ENCODE results near the gene ZBTB20.

The ZBTB20 gene

DNA sequence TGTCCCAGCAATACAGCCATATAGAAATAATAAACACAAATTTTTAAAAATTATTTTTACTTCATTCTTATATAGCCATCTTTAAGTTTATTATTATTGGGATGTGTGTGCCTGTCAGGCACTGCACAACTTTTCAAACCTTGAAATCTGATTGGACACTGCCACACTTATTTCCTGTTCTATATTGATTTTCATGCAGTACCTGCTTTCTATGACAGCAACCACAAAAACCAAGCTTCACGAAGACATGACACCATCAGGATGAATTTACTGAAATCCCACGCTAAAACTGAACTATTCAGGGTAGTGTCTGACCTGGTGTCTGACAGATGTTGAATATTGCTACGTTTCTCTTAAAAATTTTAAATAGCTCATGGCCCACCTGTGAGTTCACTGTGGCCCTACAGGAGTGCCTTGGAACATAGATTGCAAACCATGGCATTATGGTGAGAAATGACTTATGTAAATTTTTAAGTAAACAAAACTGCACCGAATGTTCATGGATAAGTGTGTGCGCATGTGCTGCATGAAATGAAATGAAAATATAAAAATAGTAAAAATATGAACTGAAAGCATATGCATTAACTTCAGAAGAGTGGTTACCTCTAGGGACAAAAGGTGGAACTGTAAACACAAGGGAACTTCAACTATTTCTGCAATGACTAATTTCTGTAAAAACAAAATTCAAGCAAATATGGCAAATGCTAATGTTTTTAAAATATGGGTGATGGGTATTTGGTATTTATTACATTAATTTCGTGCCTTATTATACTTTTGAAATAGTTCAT lies 152.3 kb downstream of the ZBTB20 start:
- peaks cover 9 to 18% of the 10 kb centered on the region in 2 donors for H3K36me3 Mint-ChIP-seq
- H3K4me3 Mint-ChIP-seq: no peak overlapping the region
- H3K9me3 Mint-ChIP-seq: peaks cover 18 to 20% of the 10 kb centered on the region in 2 donors
- DNase-seq: no peak
- peaks cover 0 to 6% of the 10 kb centered on the region in 2 donors for H3K4me1 Mint-ChIP-seq
- H3K27ac Mint-ChIP-seq: no peak overlapping the region
- peak in 1 of 2 donors; percentile 31 for ATAC-seq (replicated peaks)
- H3K27me3 Mint-ChIP-seq: no peaks in the 10 kb centered on the region

DNA sequence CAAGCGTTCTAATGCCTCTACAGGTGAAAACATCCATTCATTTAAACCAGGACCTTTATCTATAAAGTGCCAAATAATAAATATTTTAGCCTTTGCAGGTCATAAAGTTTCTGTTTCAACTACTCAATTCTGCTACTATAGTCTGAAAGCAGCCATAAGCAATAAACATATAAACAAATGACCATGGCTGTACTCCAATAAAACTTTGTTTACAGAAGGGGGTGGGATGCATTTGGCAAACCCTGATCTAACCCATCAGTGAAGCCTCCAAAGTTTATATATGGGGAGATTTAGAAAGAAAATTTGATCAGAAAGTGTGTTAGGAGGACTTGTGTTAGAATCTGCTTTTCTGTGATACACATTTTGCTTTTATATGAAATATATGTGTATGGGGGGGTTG lies 161.3 kb downstream of the ZBTB20 start:
- H3K27me3 Mint-ChIP-seq: no peaks in the 10 kb centered on the region
- H3K27ac Mint-ChIP-seq: no peak overlapping the region
- H3K36me3 Mint-ChIP-seq: peaks cover 2 to 5% of the 10 kb centered on the region in 2 donors
- peaks cover 4 to 7% of the 10 kb centered on the region in 2 donors for H3K9me3 Mint-ChIP-seq
- H3K4me1 Mint-ChIP-seq: peaks cover 0 to 8% of the 10 kb centered on the region in 2 donors
- H3K4me3 Mint-ChIP-seq: no peak overlapping the region
- DNase-seq (no peak), ATAC-seq (replicated peaks) (no peak)

DNA sequence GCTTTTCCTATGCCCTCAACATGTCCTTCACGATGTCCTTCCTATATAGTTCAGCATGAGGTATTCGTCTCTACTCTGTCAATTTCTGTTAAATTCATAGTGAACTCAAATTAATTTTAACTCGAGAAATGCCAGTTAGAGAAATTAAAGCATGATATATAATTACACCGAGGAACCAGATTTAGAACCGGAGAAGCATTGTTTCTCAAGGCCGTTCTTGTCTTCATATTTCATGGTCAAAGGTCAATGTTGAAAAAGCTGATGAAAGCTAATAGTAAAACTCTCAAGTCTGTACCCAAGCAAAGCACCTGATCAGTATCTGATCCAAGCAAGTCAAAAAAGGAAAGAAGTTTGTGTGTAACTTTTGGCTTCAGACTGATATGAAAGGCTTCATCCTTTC lies 163.8 kb downstream of the ZBTB20 start:
- Mint-ChIP-seq H3K36me3 (no peaks in the 10 kb centered on the region), H3K4me1 (peaks cover 0 to 8% of the 10 kb centered on the region in 2 donors), H3K4me3 (no peak overlapping the region), H3K27ac (no peak overlapping the region), H3K9me3 (peaks cover 0 to 2% of the 10 kb centered on the region in 2 donors), H3K27me3 (no peaks in the 10 kb centered on the region)
- DNase-seq (no peak), ATAC-seq (replicated peaks) (no peak)

DNA sequence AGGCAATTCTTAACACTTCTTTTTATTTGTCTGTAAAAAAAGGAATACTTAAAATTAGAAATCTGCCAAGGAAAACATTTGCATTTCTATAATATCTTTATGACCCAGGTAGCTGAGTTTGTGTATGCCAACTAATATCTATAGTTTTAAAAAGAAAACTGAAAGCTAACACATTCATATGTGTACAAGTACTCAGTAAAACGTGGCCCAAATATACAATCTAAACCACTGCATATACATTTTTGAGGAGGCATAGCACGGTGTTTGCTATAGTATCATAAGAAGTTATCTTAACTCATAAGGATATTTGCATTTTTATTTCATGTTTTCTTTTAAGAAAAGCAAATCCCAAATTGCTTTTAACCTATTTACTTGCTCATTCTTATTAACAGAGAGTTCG lies 172.7 kb downstream of the ZBTB20 start:
- H3K4me3 Mint-ChIP-seq: no peak overlapping the region
- ATAC-seq (replicated peaks): peak in 1 of 2 donors; percentile 31
- DNase-seq: no peak
- peaks cover 0 to 11% of the 10 kb centered on the region in 2 donors for H3K36me3 Mint-ChIP-seq
- peaks cover 0 to 2% of the 10 kb centered on the region in 2 donors for H3K4me1 Mint-ChIP-seq
- no peak overlapping the region for H3K27ac Mint-ChIP-seq
- no peaks in the 10 kb centered on the region for H3K27me3 Mint-ChIP-seq
- H3K9me3 Mint-ChIP-seq: no peaks in the 10 kb centered on the region

DNA sequence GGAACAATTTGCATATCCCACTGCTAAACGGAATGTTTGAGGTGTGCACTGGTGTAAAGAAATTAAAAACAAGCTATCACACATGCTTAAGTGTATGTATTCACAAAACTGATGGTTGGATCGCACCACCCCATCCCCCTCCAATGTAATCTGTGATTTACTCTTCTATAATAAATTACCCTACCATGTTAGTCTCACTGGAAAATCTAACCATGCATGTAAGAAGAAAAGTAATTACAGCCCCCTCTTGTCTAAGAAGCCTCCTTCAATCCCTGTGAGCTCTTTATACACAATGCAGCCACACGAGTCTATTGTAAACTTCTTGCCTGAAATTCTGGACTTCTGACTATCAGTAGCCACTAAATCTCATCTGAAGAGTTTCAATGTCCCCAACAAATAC lies 173.6 kb downstream of the ZBTB20 start:
- Mint-ChIP-seq H3K4me1 (peaks cover 0 to 2% of the 10 kb centered on the region in 2 donors), H3K4me3 (no peak overlapping the region), H3K9me3 (no peaks in the 10 kb centered on the region), H3K27me3 (no peaks in the 10 kb centered on the region), H3K36me3 (peaks cover 0 to 11% of the 10 kb centered on the region in 2 donors), H3K27ac (no peak overlapping the region)
- DNase-seq (no peak), ATAC-seq (replicated peaks) (no peak)

DNA sequence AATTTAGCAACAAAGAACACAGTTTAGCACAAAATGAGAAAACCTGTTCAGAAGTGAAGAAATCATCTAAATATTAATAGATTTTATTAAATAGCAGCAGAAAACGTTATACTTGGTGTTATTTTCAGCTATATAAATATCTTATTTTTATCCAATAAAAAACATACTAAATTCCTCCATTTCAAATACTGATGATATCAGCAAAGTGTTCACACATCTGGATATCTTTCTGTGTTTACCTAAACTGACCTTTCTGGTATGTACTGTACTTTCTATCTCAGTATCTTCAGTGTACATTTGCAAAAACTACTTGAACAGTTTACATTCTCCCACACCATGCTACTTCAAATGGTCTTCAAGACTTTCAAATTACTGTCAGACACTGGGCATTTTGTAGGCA lies 179.9 kb downstream of the ZBTB20 start:
- no peak overlapping the region for H3K27ac Mint-ChIP-seq
- peaks cover 0 to 2% of the 10 kb centered on the region in 2 donors for H3K4me1 Mint-ChIP-seq
- no peak overlapping the region for H3K4me3 Mint-ChIP-seq
- ATAC-seq (replicated peaks): no peak
- no peaks in the 10 kb centered on the region for H3K9me3 Mint-ChIP-seq
- H3K27me3 Mint-ChIP-seq: no peaks in the 10 kb centered on the region
- H3K36me3 Mint-ChIP-seq: peaks cover 7 to 14% of the 10 kb centered on the region in 2 donors
- no peak for DNase-seq

DNA sequence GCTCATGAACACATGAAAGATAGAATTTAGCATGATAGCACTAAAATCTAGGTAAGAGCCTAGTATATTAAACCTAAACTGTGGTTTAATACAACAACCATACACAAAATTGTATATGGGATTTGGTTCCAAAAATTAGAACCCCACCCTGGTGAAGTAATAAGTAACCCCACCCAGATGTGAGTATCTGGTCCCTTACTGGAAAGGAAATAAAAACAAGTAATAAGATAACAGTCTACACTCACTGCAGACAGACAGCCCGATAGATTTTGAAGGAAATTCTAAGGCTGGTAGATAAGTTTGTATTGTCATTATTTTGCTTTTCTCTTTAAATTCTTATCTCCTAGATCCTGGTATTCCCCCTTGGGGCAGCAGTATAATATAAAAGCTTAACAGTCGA lies 184.9 kb downstream of the ZBTB20 start:
- no peak overlapping the region for H3K27ac Mint-ChIP-seq
- no peaks in the 10 kb centered on the region for H3K27me3 Mint-ChIP-seq
- H3K4me1 Mint-ChIP-seq: peaks cover 3 to 12% of the 10 kb centered on the region in 2 donors
- H3K9me3 Mint-ChIP-seq: no peaks in the 10 kb centered on the region
- no peak for DNase-seq
- H3K36me3 Mint-ChIP-seq: peaks cover 9% of the 10 kb centered on the region in 2 donors
- no peak for ATAC-seq (replicated peaks)
- H3K4me3 Mint-ChIP-seq: no peak overlapping the region

DNA sequence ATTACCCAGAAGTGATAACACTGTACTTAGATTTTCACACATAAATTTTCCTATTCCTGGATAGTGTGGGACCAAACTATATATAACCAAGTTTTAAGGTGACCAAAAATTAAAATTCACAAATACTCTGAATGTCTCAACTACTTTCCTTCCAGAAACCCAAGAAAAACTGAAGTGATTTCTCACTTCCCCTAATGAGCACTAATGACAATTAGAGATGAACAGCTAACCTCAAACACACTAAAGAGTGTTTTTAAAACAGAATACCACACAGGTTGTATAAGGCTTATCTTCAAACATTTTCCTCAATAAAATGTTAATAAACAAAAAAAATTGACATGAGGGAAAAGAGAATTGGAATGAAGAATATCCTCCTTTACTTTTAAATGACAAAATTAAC lies 188.2 kb downstream of the ZBTB20 start:
- Mint-ChIP-seq H3K36me3 (peaks cover 14 to 21% of the 10 kb centered on the region in 2 donors), H3K9me3 (peaks cover 3 to 4% of the 10 kb centered on the region in 2 donors), H3K27me3 (no peaks in the 10 kb centered on the region), H3K4me1 (peaks cover 3 to 12% of the 10 kb centered on the region in 2 donors), H3K27ac (no peak overlapping the region), H3K4me3 (no peak overlapping the region)
- ATAC-seq (replicated peaks) (peak in 1 of 2 donors; percentile 34), DNase-seq (no peak)

DNA sequence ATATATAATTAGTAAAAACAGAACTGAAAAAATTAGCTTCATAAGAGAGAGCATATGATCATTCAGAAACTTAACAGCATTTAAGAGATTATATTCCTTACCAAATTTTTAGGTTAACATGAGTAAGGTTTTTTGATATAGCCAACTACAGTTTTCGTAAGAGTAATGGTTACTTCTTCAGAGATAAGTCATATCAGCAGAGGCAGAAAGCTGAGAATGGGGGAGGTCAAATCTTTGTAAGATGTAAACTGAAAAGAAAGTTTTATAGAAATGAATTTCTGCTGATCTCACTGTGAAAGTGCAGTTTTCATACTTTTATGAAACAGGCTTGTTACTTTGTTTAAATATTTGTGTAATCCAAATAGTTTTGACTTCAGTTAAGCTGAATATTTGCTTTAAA lies 193.3 kb downstream of the ZBTB20 start:
- no peak overlapping the region for H3K27ac Mint-ChIP-seq
- H3K27me3 Mint-ChIP-seq: no peaks in the 10 kb centered on the region
- DNase-seq (no peak), ATAC-seq (replicated peaks) (no peak)
- H3K4me1 Mint-ChIP-seq: peaks cover 0 to 6% of the 10 kb centered on the region in 2 donors
- H3K36me3 Mint-ChIP-seq: peaks cover 27 to 47% of the 10 kb centered on the region in 2 donors
- peaks cover 10 to 16% of the 10 kb centered on the region in 2 donors for H3K9me3 Mint-ChIP-seq
- no peak overlapping the region for H3K4me3 Mint-ChIP-seq

DNA sequence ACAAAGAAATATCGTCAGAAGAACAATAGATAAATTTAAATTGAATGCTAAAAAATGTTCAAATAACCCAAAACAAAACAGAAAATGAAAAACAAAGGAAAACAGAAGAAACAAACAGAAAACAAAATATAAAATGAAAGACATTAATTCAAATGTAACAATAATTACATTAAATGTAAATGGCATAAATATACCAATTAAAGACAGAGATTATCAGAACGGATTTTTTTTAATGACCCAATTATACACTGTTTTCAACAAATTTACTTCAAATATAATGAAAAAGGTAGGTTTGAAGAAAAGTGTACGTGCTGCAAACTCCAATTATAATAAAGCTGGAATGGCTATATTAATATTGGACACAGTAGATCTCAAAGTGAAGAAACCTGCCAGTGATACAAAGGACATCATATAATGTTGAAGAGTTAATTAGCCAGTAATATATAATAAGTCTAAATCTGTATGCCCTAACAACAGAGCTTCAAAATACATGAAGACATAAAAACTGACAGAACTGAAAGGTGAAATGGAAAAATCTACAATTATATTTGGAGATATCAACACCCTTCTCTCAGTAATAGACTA lies 193.8 kb downstream of the ZBTB20 start:
- no peaks in the 10 kb centered on the region for H3K27me3 Mint-ChIP-seq
- ATAC-seq (replicated peaks) (no peak), DNase-seq (no peak)
- H3K27ac Mint-ChIP-seq: no peak overlapping the region
- H3K36me3 Mint-ChIP-seq: peaks cover 27 to 47% of the 10 kb centered on the region in 2 donors
- peak overlapping the region in 1 of 2 donors; percentile 39 for H3K4me3 Mint-ChIP-seq
- peaks cover 0 to under 1% of the 10 kb centered on the region in 2 donors for H3K4me1 Mint-ChIP-seq
- peaks cover 10 to 16% of the 10 kb centered on the region in 2 donors for H3K9me3 Mint-ChIP-seq

DNA sequence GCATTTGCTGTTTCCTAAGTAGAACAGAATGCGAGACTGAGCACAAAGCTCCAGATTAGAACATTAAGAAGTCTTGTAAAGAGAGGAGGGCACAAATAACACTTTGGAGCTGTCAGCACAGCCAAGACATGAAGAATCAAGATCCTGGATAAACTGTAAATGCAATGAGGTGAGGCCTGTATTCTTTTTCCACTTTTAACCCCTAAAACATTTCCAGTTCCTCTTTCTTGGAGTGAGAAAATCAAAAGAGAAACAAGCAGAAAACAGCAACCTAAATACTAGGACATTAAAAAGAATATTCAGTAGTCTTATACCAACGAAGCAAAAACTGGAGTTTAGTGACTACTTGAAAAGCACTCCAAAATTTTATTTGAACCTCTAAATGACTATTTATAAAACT lies 204.3 kb downstream of the ZBTB20 start:
- Mint-ChIP-seq H3K27ac (no peak overlapping the region), H3K27me3 (no peaks in the 10 kb centered on the region), H3K36me3 (peaks cover 9 to 28% of the 10 kb centered on the region in 2 donors), H3K4me1 (peaks cover 5% of the 10 kb centered on the region in 2 donors), H3K4me3 (no peak overlapping the region), H3K9me3 (peaks cover 4 to 5% of the 10 kb centered on the region in 2 donors)
- no peak for DNase-seq
- ATAC-seq (replicated peaks): peak; percentile 33 to 43

DNA sequence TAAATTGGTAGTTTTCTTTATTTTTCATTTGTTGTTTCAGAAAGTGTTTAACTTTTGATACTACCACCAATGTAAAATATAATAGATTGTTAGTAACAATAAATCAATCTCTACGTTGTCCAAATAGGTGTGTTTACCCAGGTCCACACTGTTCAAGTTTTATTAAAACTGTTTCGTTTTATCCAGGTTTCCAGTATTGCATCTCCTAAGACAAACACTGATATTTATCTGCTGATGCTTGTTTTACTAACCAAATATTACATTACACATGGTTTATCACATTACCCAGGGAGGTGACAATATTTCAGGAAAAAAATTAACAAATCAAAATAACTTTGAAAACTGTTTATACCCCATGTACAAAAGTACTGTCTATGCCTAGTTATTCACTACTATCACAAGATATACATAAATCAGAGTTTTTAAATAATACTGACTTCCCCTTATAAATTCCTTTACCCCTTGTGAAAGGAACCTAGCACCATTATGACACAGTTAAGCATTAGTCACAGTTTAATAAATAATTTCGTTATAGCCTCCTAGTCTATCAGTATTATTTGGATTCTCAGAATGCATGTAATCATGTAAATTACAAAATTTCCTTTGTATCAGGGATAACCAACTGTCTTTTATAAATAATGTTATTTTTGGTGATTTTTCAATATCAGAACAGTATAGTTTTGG lies 205.3 kb downstream of the ZBTB20 start:
- H3K27me3 Mint-ChIP-seq: no peaks in the 10 kb centered on the region
- H3K36me3 Mint-ChIP-seq: peaks cover 10 to 25% of the 10 kb centered on the region in 2 donors

DNA sequence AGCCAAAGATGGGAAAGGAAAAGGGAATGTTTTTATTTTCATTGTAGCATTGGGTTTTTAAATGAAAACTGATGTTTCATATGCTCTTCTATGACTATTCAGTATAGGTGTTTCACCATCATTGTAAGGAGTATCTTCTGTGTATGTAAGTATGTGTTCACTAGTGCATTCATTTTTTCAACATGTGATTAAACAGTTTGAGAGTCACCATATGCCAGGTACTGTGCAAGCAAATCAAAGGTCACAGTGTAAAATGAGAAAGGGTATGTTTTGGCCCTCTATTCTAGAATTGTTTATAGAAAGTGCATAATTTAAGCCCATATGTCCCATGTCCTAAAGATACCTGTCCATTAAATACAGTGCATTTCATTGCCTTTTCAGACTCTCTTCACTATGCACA lies 207.2 kb downstream of the ZBTB20 start:
- Mint-ChIP-seq H3K36me3 (peaks cover 8 to 20% of the 10 kb centered on the region in 2 donors), H3K4me3 (no peak overlapping the region)
- no peak for ATAC-seq (replicated peaks)

More for the DNA sequence above, 205.3 kb downstream of the ZBTB20 start:
- no peak for ATAC-seq (replicated peaks)
- Mint-ChIP-seq H3K27ac (no peak overlapping the region), H3K9me3 (peaks cover 2 to 4% of the 10 kb centered on the region in 2 donors), H3K4me1 (peaks cover 5% of the 10 kb centered on the region in 2 donors), H3K4me3 (no peak overlapping the region)
- DNase-seq: no peak

DNA sequence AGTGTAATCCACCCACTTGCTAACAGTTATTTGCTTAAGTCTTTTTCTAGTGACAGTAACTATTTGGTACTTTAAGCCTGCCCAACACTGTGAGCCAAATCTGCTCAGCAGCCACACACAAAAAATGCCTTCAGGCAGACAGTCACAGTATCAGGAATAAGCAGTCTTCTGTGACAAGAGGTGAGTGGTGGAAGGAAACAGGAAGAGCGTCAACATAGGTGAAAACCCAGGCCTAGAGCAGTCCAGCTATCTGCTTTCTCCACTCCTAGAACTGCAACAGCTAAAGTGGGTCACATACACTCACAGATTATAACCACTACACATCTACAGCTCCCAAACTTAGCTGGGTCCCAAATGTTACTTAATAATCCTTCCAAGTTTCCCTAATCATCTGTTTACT lies 213.7 kb downstream of the ZBTB20 start:
- H3K4me3 Mint-ChIP-seq: no peak overlapping the region
- no peaks in the 10 kb centered on the region for H3K27me3 Mint-ChIP-seq
- peaks cover 18 to 32% of the 10 kb centered on the region in 2 donors for H3K36me3 Mint-ChIP-seq
- no peak overlapping the region for H3K27ac Mint-ChIP-seq
- peaks cover 0 to 6% of the 10 kb centered on the region in 2 donors for H3K9me3 Mint-ChIP-seq
- ATAC-seq (replicated peaks): no peak
- H3K4me1 Mint-ChIP-seq: peaks cover 0 to 2% of the 10 kb centered on the region in 2 donors
- no peak for DNase-seq

More for the DNA sequence above, 207.2 kb downstream of the ZBTB20 start:
- H3K4me1 Mint-ChIP-seq: peaks cover 5% of the 10 kb centered on the region in 2 donors
- H3K27me3 Mint-ChIP-seq: no peaks in the 10 kb centered on the region
- H3K27ac Mint-ChIP-seq: no peak overlapping the region
- no peaks in the 10 kb centered on the region for H3K9me3 Mint-ChIP-seq
- DNase-seq: no peak

Data from stimulated activated naive B cell treated with anti-CD40 and anti-IgM and Interleukin-4, amounts not matched to agents 10 μg/mL and 1 μg/mL and 100 μg/mL, for 72 hours (primary cell).